ENCODE measurements around the gene FRZB. TPM values are rescaled to one million over a fixed set of nuclear protein-coding genes. Genes with fewer than 3 reads are reported as not detected.
A peak's percentile ranks its signal among the peaks of the same experiment; 100 is the strongest.

FRZB gene
- total RNA-seq, 1 experiment from 2014 or later, result 1.9 TPM

- ChIA-PET POLR2A (no interaction called here), CTCF (interaction anchor here (0.6 to 2.5 kb wide), 7 partner anchors 9 to 536 kb away, joined by 3 to 8 read pairs (median 3); partner anchors contain the start of gene FRZB)
- DNase-seq (ENCODE audit: low spot score), result no peak
- TF ChIP-seq MLX (CRISPR knock-in tag; IDR thresholded peaks at IDR 0.05), result no peak
- no peak for TF ChIP-seq ZNF671 (CRISPR knock-in tag; IDR thresholded peaks at IDR 0.05)
- TF ChIP-seq ZNF263 (CRISPR knock-in tag; IDR thresholded peaks at IDR 0.05; ENCODE audit: low read depth), result no peak
- no peak for TF ChIP-seq CTCF (IDR thresholded peaks at IDR 0.05)
- TF ChIP-seq EMX1 (CRISPR knock-in tag; IDR thresholded peaks at IDR 0.05), result no peak
- TF ChIP-seq NFE2L1 (CRISPR knock-in tag; IDR thresholded peaks at IDR 0.05), result no peak
- no peak for TF ChIP-seq ATF2 (CRISPR knock-in tag; IDR thresholded peaks at IDR 0.05; ENCODE audit: borderline replicate concordance, low read depth)
- TF ChIP-seq HMGXB4 (CRISPR knock-in tag; IDR thresholded peaks at IDR 0.05), result no peak
- TF ChIP-seq ATF1 (CRISPR knock-in tag; IDR thresholded peaks at IDR 0.05), result no peak
- no peak for TF ChIP-seq ZNF317 (CRISPR knock-in tag; IDR thresholded peaks at IDR 0.05; ENCODE audit: borderline replicate concordance, low read depth)
- TF ChIP-seq PRDM15 (CRISPR knock-in tag; IDR thresholded peaks at IDR 0.05), result no peak
- no peak for TF ChIP-seq NFATC4 (CRISPR knock-in tag; IDR thresholded peaks at IDR 0.05)
- no peak for TF ChIP-seq RELA (CRISPR knock-in tag; IDR thresholded peaks at IDR 0.05; ENCODE audit: borderline replicate concordance)
- TF ChIP-seq MYBL2 (CRISPR knock-in tag; IDR thresholded peaks at IDR 0.05), result no peak
- no peak for TF ChIP-seq MAX (CRISPR knock-in tag; IDR thresholded peaks at IDR 0.05)
- no peak for TF ChIP-seq NR3C1 (CRISPR knock-in tag; conservative IDR thresholded peaks at IDR 0.05; ENCODE audit: low read depth)
- Mint-ChIP-seq H3K4me3 (no peak overlapping the region), H3K9me3 (no peaks in the 10 kb centered on the region), H3K4me1 (no peaks in the 10 kb centered on the region), H3K27me3 (ENCODE audit: low read depth) (no peaks in the 10 kb centered on the region), H3K27ac (no peak overlapping the region), H3K36me3 (no peaks in the 10 kb centered on the region)
- ATAC-seq, result no peak
Measured at GRCh38 chr2:182852801-182853200, 13.6 kb downstream of the FRZB start.

GRCh38 chr2:182852090-182852489 lies 14.3 kb downstream of the FRZB start:
- Mint-ChIP-seq H3K36me3 (no peaks in the 10 kb centered on the region), H3K27ac (no peak overlapping the region), H3K9me3 (no peaks in the 10 kb centered on the region), H3K4me1 (no peaks in the 10 kb centered on the region), H3K27me3 (ENCODE audit: low read depth) (no peaks in the 10 kb centered on the region), H3K4me3 (no peak overlapping the region)
- ATAC-seq (peak; percentile 86), DNase-seq (ENCODE audit: low spot score) (no peak)
- ChIA-PET POLR2A (no interaction called here), CTCF (interaction anchor here (1.0 to 2.5 kb wide), 5 partner anchors 8 to 85 kb away, joined by 3 to 8 read pairs (median 6); partner anchors contain the start of gene FRZB)
- no peak for TF ChIP-seq MXD4 (CRISPR knock-in tag; IDR thresholded peaks at IDR 0.05; ENCODE audit: borderline replicate concordance)
- TF ChIP-seq FOXP1 (CRISPR knock-in tag; IDR thresholded peaks at IDR 0.05; ENCODE audit: borderline replicate concordance), result no peak
- TF ChIP-seq SOX15 (CRISPR knock-in tag; IDR thresholded peaks at IDR 0.05), result no peak
- no peak for TF ChIP-seq USF2 (CRISPR knock-in tag; IDR thresholded peaks at IDR 0.05)
- no peak for TF ChIP-seq IRF2 (CRISPR knock-in tag; IDR thresholded peaks at IDR 0.05; ENCODE audit: borderline replicate concordance, low read depth)
- TF ChIP-seq SP1 (CRISPR knock-in tag; conservative IDR thresholded peaks at IDR 0.05), result no peak
- no peak for TF ChIP-seq GRHL2 (CRISPR knock-in tag; IDR thresholded peaks at IDR 0.05; ENCODE audit: insufficient replicate concordance, severe bottlenecking)
